DMS153 treated with DMSO at 0.1 percent for 48 hours (cell line): ENCODE data around the gene B3GNT8.
"Not testable (repeated sequence)": the region's sequence is repeated elsewhere in the genome, so short reads cannot be mapped to it uniquely, and the experiment has no call there.

ENCODE experiments used
- DNase-seq: peaks from one replicate; lab custom pipeline; 2025; ENCODE audit not compliant: unreplicated experiment; lab: John Stamatoyannopoulos, UW

The B3GNT8 gene

DNA sequence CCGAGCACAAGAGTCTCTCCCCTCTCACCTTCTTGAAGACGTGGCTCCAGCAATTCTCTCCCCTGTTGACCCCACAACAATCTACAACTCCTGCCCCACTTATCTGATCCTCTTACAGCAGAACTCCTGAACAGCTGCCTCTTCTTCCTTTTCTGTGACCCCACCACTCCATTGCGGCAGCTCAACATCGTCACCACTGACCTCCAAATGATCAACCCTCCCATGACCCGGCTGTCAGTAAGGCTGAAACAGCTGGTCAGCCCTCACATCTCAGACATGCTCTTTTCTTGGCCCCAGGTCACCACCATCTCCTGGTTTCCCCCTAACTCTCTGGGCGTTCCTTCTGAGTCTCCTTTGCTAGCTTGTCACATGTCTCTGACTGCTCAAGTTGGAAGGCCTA, 31.8 kb downstream of the B3GNT8 start:
- DNase-seq: no peak

DNA sequence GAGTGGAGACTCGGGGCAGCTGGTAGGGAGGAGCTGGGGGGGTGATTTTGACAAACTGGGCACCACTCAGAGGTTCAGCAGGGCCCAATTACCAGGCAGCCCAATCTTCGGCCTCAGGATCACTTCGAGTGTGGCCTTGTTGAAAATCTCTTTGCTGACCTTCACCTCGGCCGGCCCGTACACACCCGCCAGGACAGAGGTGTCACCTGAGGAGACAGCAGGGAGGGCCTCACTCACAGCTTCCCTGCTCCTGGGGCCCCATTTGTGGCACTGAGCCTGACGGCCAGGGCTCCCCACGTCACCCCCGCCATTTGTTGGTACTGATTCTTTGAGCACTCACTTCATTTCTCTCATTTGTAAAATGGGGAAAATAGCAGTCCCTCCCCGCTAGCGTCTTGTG, 34.4 kb downstream of the B3GNT8 start:
- no peak for DNase-seq

DNA sequence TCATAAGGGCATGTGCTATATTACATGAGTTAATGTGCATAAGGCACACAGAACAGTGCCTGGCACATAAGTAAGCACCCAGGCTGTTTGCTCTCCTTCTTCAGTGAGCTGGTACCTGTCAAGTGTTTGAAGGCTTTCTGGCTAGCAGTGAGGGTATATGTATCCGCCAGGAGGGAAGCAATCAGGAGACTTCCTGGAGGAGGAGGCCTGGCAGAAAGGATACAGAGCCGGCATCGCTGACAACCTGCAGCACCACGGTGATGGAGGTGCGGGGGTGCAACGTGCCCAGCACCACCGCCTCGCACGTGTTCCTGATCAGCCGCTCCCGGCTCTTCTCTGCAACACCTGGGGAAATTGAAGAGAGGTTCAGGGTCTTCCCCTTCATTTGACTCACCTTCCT, 35.6 kb downstream of the B3GNT8 start:
- DNase-seq: no peak

DNA sequence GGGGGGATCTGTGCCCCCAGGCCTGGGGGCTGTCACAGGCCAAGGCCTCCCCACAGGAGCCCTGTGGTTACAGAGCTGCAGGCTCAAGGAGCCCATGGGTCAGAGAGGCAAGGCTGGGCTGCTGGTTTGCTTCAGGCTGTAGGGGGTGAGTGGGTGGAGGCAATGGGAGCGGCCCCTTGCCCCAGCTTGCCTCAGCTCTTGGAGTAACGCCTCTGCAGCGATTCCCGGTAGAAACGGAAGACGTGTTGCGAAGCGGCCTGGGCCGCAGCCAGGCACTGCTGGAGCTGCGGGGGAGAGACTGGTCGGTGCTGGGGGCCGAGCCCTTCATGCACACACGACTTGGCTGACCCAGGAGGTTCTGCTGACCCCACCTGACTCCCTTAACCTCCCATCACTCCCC, 40.7 kb downstream of the B3GNT8 start:
- DNase-seq: no peak

DNA sequence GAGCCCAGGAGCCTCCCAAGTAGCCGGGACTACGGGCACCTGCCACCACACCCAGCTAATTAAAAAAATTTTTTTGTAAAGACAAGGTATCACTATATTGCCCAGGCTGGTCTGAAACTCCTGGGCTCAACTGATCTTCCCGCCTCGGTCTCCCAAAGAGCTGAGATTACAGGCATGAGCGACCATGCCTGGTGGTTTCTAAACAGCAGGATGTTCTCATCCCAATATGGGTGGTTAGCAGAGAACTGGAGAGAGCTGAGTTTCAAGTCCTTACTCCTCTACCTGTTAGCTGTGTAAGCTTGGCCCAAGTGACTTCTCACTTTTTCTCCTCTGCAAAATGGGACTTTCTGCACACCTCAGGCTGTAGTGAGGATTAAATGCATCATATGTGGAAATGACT, 42.8 kb downstream of the B3GNT8 start:
- DNase-seq: no peak

DNA sequence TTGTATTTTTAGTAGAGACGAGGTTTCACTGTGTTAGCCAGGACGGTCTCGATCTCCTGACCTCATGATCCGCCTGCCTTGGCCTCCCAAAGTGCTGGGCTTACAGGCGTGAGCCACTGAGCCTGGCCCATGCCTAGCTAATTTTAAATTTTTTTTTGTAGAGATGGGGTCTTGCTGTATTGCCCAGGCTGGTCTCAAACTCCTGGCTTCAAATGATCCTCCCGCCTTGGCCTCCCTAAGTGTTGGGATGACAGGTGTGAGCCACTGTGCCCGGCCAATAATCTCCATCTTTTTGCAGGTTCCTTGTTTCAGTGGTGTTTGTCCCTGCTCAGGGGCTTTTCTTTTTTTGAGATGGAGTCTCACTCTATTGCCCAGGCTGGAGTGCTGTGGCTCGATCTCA, 45.6 kb downstream of the B3GNT8 start:
- not testable (repeated sequence) for DNase-seq

DNA sequence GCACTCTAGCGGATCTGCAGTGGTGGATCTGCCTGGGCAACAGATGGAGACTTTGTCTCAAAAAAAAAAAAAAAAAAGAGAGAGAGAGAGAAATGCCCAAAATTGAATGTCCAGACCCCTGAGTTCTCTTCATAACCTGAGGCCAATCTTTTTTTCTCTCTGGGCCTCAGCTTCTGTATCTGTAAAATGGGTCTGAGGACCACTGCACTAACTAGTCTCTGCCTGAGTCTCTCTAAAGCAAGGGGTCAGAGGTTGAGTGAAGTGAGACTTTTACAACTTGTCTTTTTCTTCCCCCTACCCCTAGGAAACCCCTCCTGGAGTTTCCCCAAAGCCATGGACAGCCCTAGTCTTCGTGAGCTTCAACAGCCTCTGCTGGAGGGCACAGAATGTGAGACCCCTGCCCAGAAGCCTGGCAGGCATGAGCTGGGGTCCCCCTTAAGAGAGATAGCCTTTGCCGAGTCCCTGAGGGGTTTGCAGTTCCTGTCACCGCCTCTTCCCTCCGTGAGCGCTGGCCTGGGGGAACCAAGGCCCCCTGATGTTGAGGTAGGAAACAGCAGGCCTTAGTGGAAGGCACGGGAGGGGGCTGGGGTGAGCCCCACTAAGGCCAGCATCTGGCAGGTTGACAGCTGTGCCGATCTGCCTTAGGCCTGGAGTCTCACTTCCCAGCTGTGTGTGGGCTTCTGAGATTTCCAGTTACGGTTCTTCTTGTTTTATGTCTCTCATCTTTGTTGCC, 49.0 kb downstream of the B3GNT8 start:
- DNase-seq: no peak

DNA sequence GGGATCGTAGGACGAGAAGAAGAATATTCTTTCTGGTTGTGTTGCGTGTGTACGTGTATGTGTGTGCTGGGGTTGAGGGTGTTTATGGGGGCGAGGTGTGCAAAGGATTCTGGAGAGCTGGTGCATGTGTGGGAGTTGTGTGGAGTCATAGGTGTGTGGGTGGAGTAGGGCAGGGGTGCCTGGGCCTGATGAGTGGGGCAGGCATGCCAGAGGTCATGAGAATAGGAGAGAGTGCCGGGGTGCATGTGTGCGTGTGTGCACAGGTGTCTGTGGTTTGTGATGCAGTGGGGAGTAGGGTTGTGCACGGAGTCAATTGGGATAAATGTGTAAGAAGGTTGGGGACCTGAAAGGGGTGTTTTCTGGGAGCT, 50.2 kb downstream of the B3GNT8 start:
- DNase-seq: no peak

DNA sequence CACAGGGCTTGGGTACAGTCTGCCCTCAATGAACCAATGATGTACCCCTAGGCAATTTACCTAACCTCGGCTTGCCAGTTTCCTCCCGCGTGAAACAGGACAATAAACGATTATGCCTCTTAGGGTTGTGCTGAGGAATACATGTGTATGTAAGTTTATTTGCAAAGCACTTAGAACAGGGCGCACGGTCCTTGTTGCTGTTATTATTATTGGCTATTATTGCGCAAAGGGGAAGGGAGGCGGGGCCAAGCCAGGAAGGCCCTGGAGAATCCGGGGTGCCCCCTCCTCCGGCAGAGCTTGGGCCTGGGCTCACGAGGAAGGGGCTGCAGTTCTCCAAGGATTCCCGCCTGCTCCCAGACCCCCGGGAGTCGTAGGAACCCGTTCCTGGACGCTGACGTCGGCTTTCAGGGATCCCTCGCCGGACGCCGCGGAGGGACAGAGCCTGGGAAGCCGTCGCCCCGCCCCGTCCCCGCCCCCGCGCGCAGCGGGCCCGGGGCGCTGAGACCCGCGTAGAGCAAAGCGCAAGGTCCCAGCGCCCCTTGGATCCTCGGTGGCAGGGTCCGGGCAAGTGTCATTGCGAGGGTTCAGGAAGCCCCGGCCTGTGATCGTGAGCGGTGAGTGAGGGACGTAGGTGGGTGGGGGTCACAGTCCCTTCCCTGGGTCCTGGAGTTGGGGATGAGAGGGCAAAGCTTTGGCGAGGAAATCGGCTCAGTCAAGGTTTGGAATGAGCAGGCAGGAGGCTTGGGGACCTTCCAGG, 50.8 kb downstream of the B3GNT8 start, which contains the start of gene TMEM91:
TMEM91 (plus strand) TSS at position 293 of the 757 bp plus-strand sequence. CDS start 1,777 bp downstream, outside the sequence.
- DNase-seq: no peak
